Stomach (tissue), 9 donors: Measurements from ENCODE around the gene CADM2. TPM values are rescaled to one million over a fixed set of nuclear protein-coding genes. Genes with fewer than 3 reads are reported as not detected.

ENCODE experiments used
- DNase-seq, 2 donors: peaks; one replicate each; pipeline versions ENCODE4 v3.0.0 to v3.0.0-alpha.2; 2013 to 2019
- H3K27ac ChIP-seq, 5 donors: fragments of 200-600 bp in 4 of 5; sonication (generic) in 4 of 5; one replicate each; pipeline ENCODE4 v1.5.1; 2013 to 2019; ENCODE audit warnings: mild to moderate bottlenecking in 1 of 5, moderate library complexity in 1 of 5
- H3K27me3 ChIP-seq, 3 donors: fragments of 200-600 bp; sonication (generic); one replicate each; pipeline ENCODE4 v1.5.1; 2017 to 2019; ENCODE audit warnings: mixed run types in 1 of 3
- H3K36me3 ChIP-seq, 4 donors: fragments of 200-600 bp; sonication (generic); 1 replicate in 3 of 4; 2 replicates in 1 of 4; pipeline ENCODE4 v1.5.1; 2016 to 2019
- H3K4me1 ChIP-seq, 4 donors: fragments of 200-600 bp; sonication (generic); one replicate each; pipeline ENCODE4 v1.5.1; 2016 to 2019
- H3K4me3 ChIP-seq, 4 donors: fragments of 200-600 bp; sonication (generic) in 3 of 4; one replicate each; pipeline ENCODE4 v1.5.1; 2016 to 2019; ENCODE audit warnings: mild to moderate bottlenecking in 1 of 4
- H3K9me3 ChIP-seq, 4 donors: fragments of 200-600 bp; sonication (generic); one replicate each; pipeline ENCODE4 v1.5.1; 2016 to 2019
- CTCF ChIP-seq, 7 experiments: fragments of 450-650 bp in 4 of 7; fragments of 200-600 bp in 3 of 7; sonication (generic) in 3 of 7; IDR thresholded peaks; one replicate each; pipeline ENCODE4 v1.5.1; 2016 to 2019; ENCODE audit warnings: antibody characterized with exemption in 7 of 7, control low read depth in 2 of 7, mild to moderate bottlenecking in 1 of 7
- EP300 ChIP-seq: sonication (generic); formaldehyde crosslinking; IDR thresholded peaks from one replicate; pipeline ENCODE4 v1.6.1; 2017; ENCODE audit warnings: antibody characterized with exemption
- POLR2A ChIP-seq, 4 donors: fragments of 450-650 bp; IDR thresholded peaks; one replicate each; pipeline ENCODE4 v1.6.1; 2016; ENCODE audit warnings: antibody characterized with exemption in 4 of 4, control low read depth in 2 of 4, mild to moderate bottlenecking in 1 of 4, moderate library complexity in 1 of 4
- POLR2AphosphoS5 ChIP-seq, 3 donors: sonication (generic); formaldehyde crosslinking; IDR thresholded peaks; one replicate each; pipeline ENCODE4 v1.6.1; 2016; ENCODE audit warnings: antibody characterized with exemption in 3 of 3
- WGBS, 5 donors: extraction: QIAGEN DNeasy Blood & Tissue Kit in 3 of 5; methylation state at CpG; one replicate each; pipeline versions ENCODE4 v1.1.5 to v1.1.7; 2013 to 2018; 5-methylcytosine and 5-hydroxymethylcytosine counted together
- intact Hi-C: fragments of 100-400 bp; cut with DNase I; formaldehyde crosslinking; loops from one replicate; pipeline ENCODE4 v1.15.1; 2023; ENCODE audit warnings: low total_unique reads
- polyA plus RNA-seq, 3 donors: library from polyadenylated mRNA; stranded (reverse); fragments of 200-250 nt; gene quantifications; one replicate each; pipeline ENCODE4 v1.2.3, GENCODE V29; 2013
- total RNA-seq, 5 donors: library from RNA; depleted of rRNA; stranded (reverse); fragments of >200 nt; gene quantifications; one replicate each; pipeline versions ENCODE4 v1.1.0 to v1.2.3, GENCODE V29; 2014 to 2016
- donor health status: healthy with polysubstance abuse.
- donor health status: Bipolar disorder and iron deficiency.
- donor health status: healthy.

The CADM2 gene
- total and polyA plus RNA-seq, 8 donors: 0.29 to 8.1 (median 2.0) TPM; not detected in 1

- Histone ChIP-seq H3K36me3 (no peaks in the 10 kb centered on the region), H3K4me3 (no peak overlapping the region), H3K9me3 (peaks cover 0 to 3% (median 0%) of the 10 kb centered on the region in 4 donors), H3K4me1 (no peaks in the 10 kb centered on the region), H3K27ac (no peak overlapping the region), H3K27me3 (no peaks in the 10 kb centered on the region)
- 70 to 98% (median 91%) methylated on average over 1 of the region's 1 CpG for WGBS, 5 donors
- intact Hi-C loops: no loop called here
- DNase-seq: no peak
- TF ChIP-seq POLR2A (IDR thresholded peaks at IDR 0.05) (no peak), CTCF (IDR thresholded peaks at IDR 0.05) (no peak)
Observed at GRCh38 chr3:85316252-85316651, 357.5 kb downstream of the CADM2 start.

GRCh38 chr3:85321892-85322291, 363.1 kb downstream of the CADM2 start:
- Histone ChIP-seq H3K4me1 (no peaks in the 10 kb centered on the region), H3K36me3 (no peaks in the 10 kb centered on the region), H3K27ac (no peak overlapping the region), H3K9me3 (peaks cover 0 to 3% (median 0%) of the 10 kb centered on the region in 4 donors), H3K27me3 (no peaks in the 10 kb centered on the region), H3K4me3 (no peak overlapping the region)
- 53 to 65% (median 58%) methylated on average over 3 of the region's 3 CpGs for WGBS, 5 donors
- TF ChIP-seq POLR2A (IDR thresholded peaks at IDR 0.05) (no peak), EP300 (no peak), CTCF (IDR thresholded peaks at IDR 0.05) (no peak), POLR2AphosphoS5 (IDR thresholded peaks at IDR 0.05) (no peak)
- intact Hi-C loops: no loop called here
- DNase-seq: no peak

GRCh38 chr3:85330071-85330470, 371.3 kb downstream of the CADM2 start:
- Histone ChIP-seq H3K9me3 (no peaks in the 10 kb centered on the region), H3K36me3 (no peaks in the 10 kb centered on the region), H3K4me3 (no peak overlapping the region), H3K27ac (no peak overlapping the region), H3K4me1 (no peaks in the 10 kb centered on the region), H3K27me3 (no peaks in the 10 kb centered on the region)
- intact Hi-C loops: no loop called here
- no peak for DNase-seq
- no peak for TF ChIP-seq CTCF (IDR thresholded peaks at IDR 0.05)
- TF ChIP-seq POLR2AphosphoS5 (IDR thresholded peaks at IDR 0.05): no peak
- no peak for TF ChIP-seq POLR2A (IDR thresholded peaks at IDR 0.05)
- no peak for TF ChIP-seq EP300
- WGBS, 5 donors: 72 to 80% (median 79%) methylated on average over 2 of the region's 2 CpGs

GRCh38 chr3:85337895-85338294, 379.1 kb downstream of the CADM2 start:
- intact Hi-C loops: no loop called here
- 53 to 75% (median 64%) methylated on average over 2 of the region's 2 CpGs for WGBS, 5 donors
- Histone ChIP-seq H3K9me3 (no peaks in the 10 kb centered on the region), H3K4me1 (no peaks in the 10 kb centered on the region), H3K4me3 (no peak overlapping the region), H3K27me3 (no peaks in the 10 kb centered on the region), H3K27ac (no peak overlapping the region), H3K36me3 (no peaks in the 10 kb centered on the region)
- TF ChIP-seq EP300 (no peak), POLR2A (IDR thresholded peaks at IDR 0.05) (no peak), POLR2AphosphoS5 (IDR thresholded peaks at IDR 0.05) (no peak), CTCF (IDR thresholded peaks at IDR 0.05) (no peak)
- DNase-seq: no peak
